ENCODE measurements around the gene FSHR. TPM values are rescaled to one million over a fixed set of nuclear protein-coding genes. Genes with fewer than 3 reads are reported as not detected.

The FSHR gene
- total RNA-seq, 4 donors from 2014 or later: not detected

DNA sequence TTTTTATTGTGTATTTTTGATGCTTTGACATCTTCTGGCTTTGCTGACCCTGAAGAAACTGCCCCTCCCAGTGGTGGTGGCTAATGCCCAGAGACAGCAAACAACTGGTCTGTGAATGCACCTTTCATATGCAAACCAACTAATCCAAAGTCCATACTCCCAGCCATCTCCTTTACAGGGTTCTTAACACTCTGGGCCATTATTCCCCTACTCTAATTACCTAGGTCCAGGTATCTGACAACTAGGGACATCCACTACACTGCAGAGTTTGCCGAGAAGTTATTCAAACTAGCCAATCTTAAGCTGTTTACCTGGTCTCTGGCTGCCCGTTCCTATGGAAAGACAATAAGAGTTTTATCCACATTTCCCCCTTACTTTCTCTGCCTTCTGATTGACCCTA is 73.6 kb downstream of the FSHR start:
- no peaks in the 10 kb centered on the region for H3K36me3 ChIP-seq
- no peak for DNase-seq
- in situ Hi-C loops (cut with MboI; ENCODE audit: low pct_ligation_motif_present in 1 of 4, low pct_unique_long_range_greater_than_20kb in 1 of 4, low sequenced_read_pairs in 3 of 4) (no loop called here), intact Hi-C loops (cut with DNase I; ENCODE audit: low total_unique reads) (no loop called here)
- H3K4me1 ChIP-seq: no peaks in the 10 kb centered on the region
- H3K27me3 ChIP-seq: no peaks in the 10 kb centered on the region
- TF ChIP-seq POLR2AphosphoS5 (IDR thresholded peaks at IDR 0.05) (no peak), EP300 (IDR thresholded peaks at IDR 0.05; ENCODE audit: low read depth) (no peak), POLR2A (IDR thresholded peaks at IDR 0.05) (no peak)
- TF ChIP-seq, protein P1, sequence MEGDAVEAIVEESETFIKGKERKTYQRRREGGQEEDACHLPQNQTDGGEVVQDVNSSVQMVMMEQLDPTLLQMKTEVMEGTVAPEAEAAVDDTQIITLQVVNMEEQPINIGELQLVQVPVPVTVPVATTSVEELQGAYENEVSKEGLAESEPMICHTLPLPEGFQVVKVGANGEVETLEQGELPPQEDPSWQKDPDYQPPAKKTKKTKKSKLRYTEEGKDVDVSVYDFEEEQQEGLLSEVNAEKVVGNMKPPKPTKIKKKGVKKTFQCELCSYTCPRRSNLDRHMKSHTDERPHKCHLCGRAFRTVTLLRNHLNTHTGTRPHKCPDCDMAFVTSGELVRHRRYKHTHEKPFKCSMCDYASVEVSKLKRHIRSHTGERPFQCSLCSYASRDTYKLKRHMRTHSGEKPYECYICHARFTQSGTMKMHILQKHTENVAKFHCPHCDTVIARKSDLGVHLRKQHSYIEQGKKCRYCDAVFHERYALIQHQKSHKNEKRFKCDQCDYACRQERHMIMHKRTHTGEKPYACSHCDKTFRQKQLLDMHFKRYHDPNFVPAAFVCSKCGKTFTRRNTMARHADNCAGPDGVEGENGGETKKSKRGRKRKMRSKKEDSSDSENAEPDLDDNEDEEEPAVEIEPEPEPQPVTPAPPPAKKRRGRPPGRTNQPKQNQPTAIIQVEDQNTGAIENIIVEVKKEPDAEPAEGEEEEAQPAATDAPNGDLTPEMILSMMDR (IDR thresholded peaks at IDR 0.05): no peak
- H3K27ac ChIP-seq: no peak overlapping the region
- no peaks in the 10 kb centered on the region for H3K9me3 ChIP-seq
- WGBS, 2 donors (ENCODE audit: low coverage in 1 of 2): 24 to 59% methylated on average over 2 of the region's 2 CpGs
- no peak overlapping the region for H3K4me3 ChIP-seq

DNA sequence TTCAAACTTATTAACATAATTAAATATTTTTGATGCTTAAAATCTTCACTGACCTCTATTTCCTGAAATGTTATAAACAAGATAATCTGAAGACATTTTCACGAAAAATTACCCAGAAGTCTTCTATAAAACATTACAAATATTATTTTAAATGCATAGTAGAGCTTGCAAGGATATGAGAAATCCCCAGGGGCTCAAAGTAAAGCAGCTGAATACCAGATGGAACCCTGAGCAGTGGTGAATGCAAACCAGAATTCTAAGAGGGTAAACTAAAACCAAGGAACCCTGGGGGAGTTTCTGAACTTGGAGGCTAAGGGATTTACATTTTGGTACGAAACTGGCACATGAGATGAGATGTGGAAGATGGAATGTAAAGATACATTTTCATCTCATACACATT is 83.6 kb downstream of the FSHR start:
- Histone ChIP-seq H3K4me1 (no peaks in the 10 kb centered on the region), H3K27me3 (no peaks in the 10 kb centered on the region), H3K4me3 (no peak overlapping the region), H3K27ac (no peak overlapping the region), H3K36me3 (no peaks in the 10 kb centered on the region), H3K9me3 (peaks cover 4 to 7% of the 10 kb centered on the region in 2 donors)
- TF ChIP-seq POLR2A (IDR thresholded peaks at IDR 0.05) (no peak), POLR2AphosphoS5 (IDR thresholded peaks at IDR 0.05) (no peak), EP300 (IDR thresholded peaks at IDR 0.05; ENCODE audit: low read depth) (no peak)
- TF ChIP-seq, protein P1 (IDR thresholded peaks at IDR 0.05): no peak
- no peak for DNase-seq
- intact Hi-C loops (cut with DNase I; ENCODE audit: low total_unique reads) (no loop called here), in situ Hi-C loops (cut with MboI; ENCODE audit: low pct_ligation_motif_present in 1 of 4, low pct_unique_long_range_greater_than_20kb in 1 of 4, low sequenced_read_pairs in 3 of 4) (no loop called here)
- 45 to 61% methylated on average over 2 of the region's 2 CpGs for WGBS, 2 donors (ENCODE audit: low coverage in 1 of 2)

- TF ChIP-seq, protein P1 (IDR thresholded peaks at IDR 0.05): no peak
- TF ChIP-seq POLR2AphosphoS5 (IDR thresholded peaks at IDR 0.05) (no peak), EP300 (IDR thresholded peaks at IDR 0.05; ENCODE audit: low read depth) (no peak), POLR2A (IDR thresholded peaks at IDR 0.05) (no peak)
- WGBS, 2 donors (ENCODE audit: low coverage in 1 of 2): 24 to 29% methylated on average over 1 of the region's 1 CpG
- intact Hi-C loops (cut with DNase I; ENCODE audit: low total_unique reads): no loop called here
- in situ Hi-C loops (cut with MboI; ENCODE audit: low pct_ligation_motif_present in 1 of 4, low pct_unique_long_range_greater_than_20kb in 1 of 4, low sequenced_read_pairs in 3 of 4): no loop called here
- no peaks in the 10 kb centered on the region for H3K4me1 ChIP-seq
- peaks cover 4 to 7% of the 10 kb centered on the region in 2 donors for H3K9me3 ChIP-seq
- H3K27ac ChIP-seq: no peak overlapping the region
- no peak overlapping the region for H3K4me3 ChIP-seq
- H3K36me3 ChIP-seq: no peaks in the 10 kb centered on the region
- H3K27me3 ChIP-seq: no peaks in the 10 kb centered on the region
- no peak for DNase-seq
Measured at GRCh38 chr2:49069829-49070228, 84.5 kb downstream of the FSHR start.

DNA sequence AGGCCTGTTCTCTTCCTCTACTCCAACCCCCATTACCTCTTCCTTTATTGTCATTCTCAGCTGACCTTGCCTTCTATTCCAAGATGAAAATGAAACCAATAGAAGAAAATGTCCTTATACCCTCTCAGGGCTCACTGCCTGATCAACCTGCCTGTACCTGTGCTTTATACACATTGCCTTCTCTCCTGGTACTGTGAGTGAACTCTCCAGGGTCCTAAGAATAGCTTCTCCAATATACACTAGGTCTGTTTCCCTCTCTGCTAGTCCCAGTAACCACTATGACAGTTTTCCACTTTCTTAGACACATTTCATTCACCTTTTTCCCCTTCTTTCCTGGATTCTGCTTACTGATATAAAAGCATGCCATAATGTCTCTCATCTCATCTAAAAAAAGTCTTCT is 85.7 kb downstream of the FSHR start:
- no peaks in the 10 kb centered on the region for H3K4me1 ChIP-seq
- no peak overlapping the region for H3K4me3 ChIP-seq
- no peak overlapping the region for H3K27ac ChIP-seq
- intact Hi-C loops (cut with DNase I; ENCODE audit: low total_unique reads) (no loop called here), in situ Hi-C loops (cut with MboI; ENCODE audit: low pct_ligation_motif_present in 1 of 4, low pct_unique_long_range_greater_than_20kb in 1 of 4, low sequenced_read_pairs in 3 of 4) (no loop called here)
- H3K36me3 ChIP-seq: no peaks in the 10 kb centered on the region
- no peak for TF ChIP-seq POLR2AphosphoS5 (IDR thresholded peaks at IDR 0.05)
- TF ChIP-seq EP300 (IDR thresholded peaks at IDR 0.05; ENCODE audit: low read depth): no peak
- TF ChIP-seq, protein P1 (IDR thresholded peaks at IDR 0.05): no peak
- TF ChIP-seq POLR2A (IDR thresholded peaks at IDR 0.05): no peak
- no peak for DNase-seq
- no peaks in the 10 kb centered on the region for H3K27me3 ChIP-seq
- peaks cover 4 to 7% of the 10 kb centered on the region in 2 donors for H3K9me3 ChIP-seq
